SIG-M5 (cell line): Measurements from ENCODE around the gene SMIM10L2A.
"Not testable (repeated sequence)": the region's sequence is repeated elsewhere in the genome, so short reads cannot be mapped to it uniquely, and the experiment has no call there.

Experiments used
- DNase-seq: peaks from one replicate; lab custom pipeline; 2025; lab: John Stamatoyannopoulos, UW

SMIM10L2A gene

GRCh38 chrX:135423173-135423864, 1.6 kb downstream of the SMIM10L2A start:
- DNase-seq = not testable (repeated sequence)

GRCh38 chrX:135424469-135424868, 2.7 kb downstream of the SMIM10L2A start:
- DNase-seq = no peak

- no peak for DNase-seq
These were observed 3.6 kb downstream of the SMIM10L2A start for GRCh38 chrX:135425026-135425965.

GRCh38 chrX:135429429-135429828, 7.7 kb downstream of the SMIM10L2A start:
- no peak for DNase-seq

- no peak for DNase-seq
These were observed 10.1 kb downstream of the SMIM10L2A start for GRCh38 chrX:135431886-135432285.

- DNase-seq = no peak
These were observed 10.7 kb downstream of the SMIM10L2A start for GRCh38 chrX:135432453-135432852.

- DNase-seq = no peak
These were observed 11.3 kb downstream of the SMIM10L2A start for GRCh38 chrX:135432881-135433521.

GRCh38 chrX:135433531-135434257, 11.9 kb downstream of the SMIM10L2A start:
- DNase-seq = no peak

- no peak for DNase-seq
These were observed 12.8 kb downstream of the SMIM10L2A start for GRCh38 chrX:135434258-135435138.

- DNase-seq = no peak
These were observed 13.6 kb downstream of the SMIM10L2A start for GRCh38 chrX:135435139-135435922.

- DNase-seq = no peak
These were observed 14.2 kb downstream of the SMIM10L2A start for GRCh38 chrX:135435933-135436332.

- DNase-seq = no peak
These were observed 14.7 kb downstream of the SMIM10L2A start for GRCh38 chrX:135436456-135436855.

- DNase-seq = no peak
These were observed 15.5 kb downstream of the SMIM10L2A start for GRCh38 chrX:135436966-135437866.

GRCh38 chrX:135437867-135438733, 16.4 kb downstream of the SMIM10L2A start:
- no peak for DNase-seq

- DNase-seq = no peak
These were observed 16.9 kb downstream of the SMIM10L2A start for GRCh38 chrX:135438734-135439043.

- DNase-seq = no peak
These were observed 28.1 kb downstream of the SMIM10L2A start for GRCh38 chrX:135449637-135450550.

GRCh38 chrX:135453381-135453780, 31.6 kb downstream of the SMIM10L2A start:
- DNase-seq = no peak
